Thyroid gland (tissue), 4 donors: ENCODE measurements around the gene ALMS1. TPM values are rescaled to one million over a fixed set of nuclear protein-coding genes. Genes with fewer than 3 reads are reported as not detected.

Experiments used
- DNase-seq, 2 donors: peaks; one replicate each; pipeline ENCODE4 v3.0.0-alpha.2; 2019
- H3K27ac ChIP-seq, 3 donors: fragments of 200-600 bp; sonication (generic); 1 replicate in 2 of 3; 2 replicates in 1 of 3; pipeline ENCODE4 v1.5.1; 2016 to 2019; ENCODE audit warnings: mild to moderate bottlenecking in 1 of 3, moderate library complexity in 1 of 3
- H3K27me3 ChIP-seq: fragments of 200-600 bp; sonication (generic); one replicate; pipeline ENCODE4 v1.5.1; 2019
- H3K36me3 ChIP-seq, 2 donors: fragments of 200-600 bp; sonication (generic); one replicate each; pipeline ENCODE4 v1.5.1; 2016 to 2019
- H3K4me1 ChIP-seq, 2 donors: fragments of 200-600 bp; sonication (generic); one replicate each; pipeline ENCODE4 v1.5.1; 2017 to 2019
- H3K4me3 ChIP-seq, 3 donors: fragments of 200-600 bp; sonication (generic); replicated peaks in 1 of 3; 1 replicate in 2 of 3; 2 replicates in 1 of 3; pipeline ENCODE4 v1.5.1; 2016; ENCODE audit warnings: mild to moderate bottlenecking in 1 of 3
- H3K9me3 ChIP-seq: fragments of 200-600 bp; sonication (generic); one replicate; pipeline ENCODE4 v1.5.1; 2017
- CTCF ChIP-seq, 6 experiments: fragments of 200-600 bp in 3 of 6; fragments of 450-650 bp in 3 of 6; sonication (generic) in 3 of 6; IDR thresholded peaks; one replicate each; pipeline ENCODE4 v1.5.1; 2016 to 2019; ENCODE audit warnings: antibody characterized with exemption in 6 of 6, mild to moderate bottlenecking in 2 of 6, inconsistent platforms in 1 of 6, moderate library complexity in 1 of 6
- POLR2A ChIP-seq, 2 donors: fragments of 450-650 bp; IDR thresholded peaks; one replicate each; pipeline ENCODE4 v1.6.1; 2017; ENCODE audit warnings: antibody characterized with exemption in 2 of 2, mild to moderate bottlenecking in 2 of 2, moderate library complexity in 1 of 2
- WGBS, 2 donors: methylation state at CpG; one replicate each; pipeline ENCODE4 v1.1.5; 2017; 5-methylcytosine and 5-hydroxymethylcytosine counted together
- intact Hi-C: fragments of 100-400 bp; cut with DNase I; formaldehyde crosslinking; loops from one replicate; pipeline ENCODE4 v1.15.1; 2023
- total RNA-seq, 4 donors: library from RNA; depleted of rRNA; stranded (reverse); fragments of >200 nt; gene quantifications; one replicate each; pipeline ENCODE4 v1.2.3, GENCODE V29; 2016

The ALMS1 gene
- total RNA-seq, 4 donors from 2014 or later = 38.7 to 66.6 (median 44.4) TPM

- no peak overlapping the region for H3K4me3 ChIP-seq
- H3K4me1 ChIP-seq = no peaks in the 10 kb centered on the region
- no peaks in the 10 kb centered on the region for H3K9me3 ChIP-seq
- no peaks in the 10 kb centered on the region for H3K36me3 ChIP-seq
- intact Hi-C loops = no loop called here
- TF ChIP-seq CTCF (IDR thresholded peaks at IDR 0.05) (no peak), POLR2A (IDR thresholded peaks at IDR 0.05) (no peak)
- WGBS, 2 donors = 70 to 75% methylated on average over 6 of the region's 6 CpGs
- no peak for DNase-seq
- H3K27ac ChIP-seq = no peak overlapping the region
- H3K27me3 ChIP-seq = no peaks in the 10 kb centered on the region
Observed at GRCh38 chr2:73651591-73652230, 266.1 kb downstream of the ALMS1 start.

- intact Hi-C loops = no loop called here
- H3K27ac ChIP-seq = no peak overlapping the region
- DNase-seq = no peak
- H3K4me1 ChIP-seq = no peaks in the 10 kb centered on the region
- TF ChIP-seq POLR2A (IDR thresholded peaks at IDR 0.05) (no peak), CTCF (IDR thresholded peaks at IDR 0.05) (no peak)
- H3K9me3 ChIP-seq = no peaks in the 10 kb centered on the region
- H3K36me3 ChIP-seq = no peaks in the 10 kb centered on the region
- no peaks in the 10 kb centered on the region for H3K27me3 ChIP-seq
- WGBS, 2 donors = 93 to 94% methylated on average over 3 of the region's 3 CpGs
- H3K4me3 ChIP-seq = no peak overlapping the region
Observed at GRCh38 chr2:73652348-73652747, 266.7 kb downstream of the ALMS1 start.

- intact Hi-C loops = no loop called here
- Histone ChIP-seq H3K4me1 (no peaks in the 10 kb centered on the region), H3K9me3 (no peaks in the 10 kb centered on the region), H3K27ac (no peak overlapping the region), H3K27me3 (no peaks in the 10 kb centered on the region), H3K4me3 (no peak overlapping the region), H3K36me3 (no peaks in the 10 kb centered on the region)
- WGBS, 2 donors = 71 to 77% methylated on average over 2 of the region's 2 CpGs
- DNase-seq = no peak
- TF ChIP-seq POLR2A (IDR thresholded peaks at IDR 0.05) = no peak
- TF ChIP-seq CTCF (IDR thresholded peaks at IDR 0.05) = no peak
Observed at GRCh38 chr2:73654175-73654574, 268.5 kb downstream of the ALMS1 start.

Other genes with a start within 250 kb of the ALMS1 start
- gene NOTO, start 183.3 kb upstream of the ALMS1 start, total RNA-seq = not detected
- 10 to 100 TPM; 14.4 to 18.1 (median 16.2) TPM for gene SMYD5, start 171.6 kb upstream of the ALMS1 start, total RNA-seq
- 10 to 100 TPM; 14.3 to 65.2 (median 33.2) TPM for gene PRADC1, start 152.6 kb upstream of the ALMS1 start, total RNA-seq
- gene CCT7, start 151.5 kb upstream of the ALMS1 start, total RNA-seq = 100 to 1,000 TPM; 160 to 205 (median 189) TPM
- 1 to 10 TPM in 2 of 4 donors, under 1 TPM in 2; 0.79 to 3.8 (median 1.3) TPM for gene FBXO41, start 101.4 kb upstream of the ALMS1 start, total RNA-seq
- not detected for gene EGR4, start 92.3 kb upstream of the ALMS1 start, total RNA-seq